ENCODE results near the gene TJP1. TPM values are rescaled to one million over a fixed set of nuclear protein-coding genes. Genes with fewer than 3 reads are reported as not detected.

TJP1 gene
- total and polyA plus RNA-seq, 9 of the 15 experiments (the other 6 are each of a cell fraction or from before 2014, with no cell fraction given) = 9.1 to 39.3 (median 28.0) TPM

DNA sequence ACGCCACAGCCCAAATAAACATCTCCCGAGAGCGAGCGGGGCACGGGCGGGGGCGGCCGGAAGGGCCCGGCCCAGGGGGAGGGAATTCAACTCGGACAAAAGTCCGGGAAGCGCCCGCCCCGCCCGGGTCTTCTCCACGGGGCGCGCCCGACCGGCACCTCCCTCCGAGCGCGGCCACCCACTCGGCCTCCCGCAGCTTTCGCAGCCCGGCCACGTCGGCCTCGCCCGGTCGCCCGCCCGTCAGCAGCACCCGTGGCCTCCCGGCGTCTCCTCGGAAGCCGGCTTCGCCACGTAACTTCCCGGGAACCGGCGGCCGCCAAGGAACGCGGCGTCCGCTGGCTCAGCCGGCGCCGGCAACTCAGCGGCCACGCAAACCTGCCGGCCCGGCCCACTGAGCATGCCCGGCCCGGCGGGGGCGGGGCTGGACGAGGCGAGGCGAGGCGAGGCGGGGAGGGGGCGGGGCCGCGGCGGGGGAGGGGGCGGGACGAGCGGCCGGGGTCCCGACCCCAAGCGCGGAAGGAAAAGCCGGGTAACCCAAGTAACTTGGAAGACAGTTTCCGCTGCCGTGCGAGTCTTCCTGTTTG, at the start of gene TJP1 (continued):
- no peak for TF ChIP-seq KLF6 (CRISPR knock-in tag; IDR thresholded peaks at IDR 0.05; ENCODE audit: borderline replicate concordance)
- no peak for TF ChIP-seq ZNF436 (CRISPR knock-in tag; IDR thresholded peaks at IDR 0.05)
- no peak for TF ChIP-seq ZNF384 (IDR thresholded peaks at IDR 0.05; ENCODE audit: low read depth, low read length)
- TF ChIP-seq SIX5 (IDR thresholded peaks at IDR 0.05; ENCODE audit: borderline replicate concordance in 1 of 2, insufficient read depth in 1 of 2, low read depth in 1 of 2, low read length in 2 of 2) = no peak
- TF ChIP-seq POLR2A (conservative IDR thresholded peaks at IDR 0.05) = peak; percentile 91
- no peak for TF ChIP-seq ZNF507 (tag; conservative IDR thresholded peaks at IDR 0.05)
- no peak for TF ChIP-seq WHSC1 (IDR thresholded peaks at IDR 0.05; ENCODE audit: low read length)
- TF ChIP-seq HNRNPL (IDR thresholded peaks at IDR 0.05; ENCODE audit: low read depth, low read length) = no peak
- no peak for TF ChIP-seq NFXL1 (CRISPR knock-in tag; IDR thresholded peaks at IDR 0.05)
- TF ChIP-seq ZNF41 (CRISPR knock-in tag; conservative IDR thresholded peaks at IDR 0.05) = no peak
- no peak for TF ChIP-seq ZNF175 (CRISPR knock-in tag; IDR thresholded peaks at IDR 0.05; ENCODE audit: low read depth)
- TF ChIP-seq NFATC3 (IDR thresholded peaks at IDR 0.05) = no peak
- no peak for TF ChIP-seq ZFP1 (CRISPR knock-in tag; IDR thresholded peaks at IDR 0.05)
- TF ChIP-seq SAFB2 (IDR thresholded peaks at IDR 0.05; ENCODE audit: borderline replicate concordance, low read depth, low read length, severe bottlenecking) = no peak
- TF ChIP-seq U2AF1 (optimal IDR thresholded peaks at IDR 0.05; ENCODE audit: low read depth, low read length) = no peak
- peak; percentile 47 for TF ChIP-seq POLR2B (IDR thresholded peaks at IDR 0.05; ENCODE audit: low read depth, partially characterized antibody)
- no peak for TF ChIP-seq EP300 (IDR thresholded peaks at IDR 0.05; ENCODE audit: low read length)
- no peak for TF ChIP-seq ZNF282 (CRISPR knock-in tag; IDR thresholded peaks at IDR 0.05)
- no peak for TF ChIP-seq ZEB2 (IDR thresholded peaks at IDR 0.05)
